Inflammatory macrophage treated with lipopolysaccharide for 1 hour (primary cell): Measurements from ENCODE around the gene CNBD2.
"Not testable (repeated sequence)": the region's sequence is repeated elsewhere in the genome, so short reads cannot be mapped to it uniquely, and the experiment has no call there.

Experiments used
- DNase-seq, 2 donors: peaks; one replicate each; pipeline ENCODE4 v3.0.0-alpha.2; 2020 to 2022

Gene CNBD2

GRCh38 chr20:36064658-36065426 lies 96.5 kb downstream of the CNBD2 start:
- peak; percentile 83 to 96 for DNase-seq

GRCh38 chr20:36065427-36065998 lies 97.1 kb downstream of the CNBD2 start:
- no peak for DNase-seq

- no peak for DNase-seq
These were observed 98.4 kb downstream of the CNBD2 start for GRCh38 chr20:36066777-36067176.

- not testable (repeated sequence) for DNase-seq
These were observed 100.1 kb downstream of the CNBD2 start for GRCh38 chr20:36068526-36068925.

GRCh38 chr20:36070451-36070850 lies 102.1 kb downstream of the CNBD2 start:
- no peak for DNase-seq

GRCh38 chr20:36071848-36072247 lies 103.5 kb downstream of the CNBD2 start:
- no peak for DNase-seq

GRCh38 chr20:36074983-36075382 lies 106.6 kb downstream of the CNBD2 start:
- DNase-seq: no peak

GRCh38 chr20:36077762-36078161 lies 109.4 kb downstream of the CNBD2 start:
- not testable (repeated sequence) for DNase-seq

GRCh38 chr20:36079486-36079885 lies 111.1 kb downstream of the CNBD2 start:
- no peak for DNase-seq

GRCh38 chr20:36079984-36080383 lies 111.6 kb downstream of the CNBD2 start:
- peak in 1 of 2 donors; percentile 49 for DNase-seq
